GM10266 (cell line): Measurements from ENCODE around the gene ITGA11.

ENCODE experiments used
- DNase-seq: peaks from one replicate; pipeline ENCODE4 v3.0.0; 2012; ENCODE audit errors: extremely low spot score
- TF ChIP-seq, protein P1 (sequence below): IDR thresholded peaks from 2 replicates; pipeline ENCODE4 v1.5.1; 2012; ENCODE audit warnings: mild to moderate bottlenecking, low read depth; ENCODE audit not compliant: control insufficient read depth, insufficient read depth; ENCODE audit errors: missing control alignments

Gene ITGA11

DNA sequence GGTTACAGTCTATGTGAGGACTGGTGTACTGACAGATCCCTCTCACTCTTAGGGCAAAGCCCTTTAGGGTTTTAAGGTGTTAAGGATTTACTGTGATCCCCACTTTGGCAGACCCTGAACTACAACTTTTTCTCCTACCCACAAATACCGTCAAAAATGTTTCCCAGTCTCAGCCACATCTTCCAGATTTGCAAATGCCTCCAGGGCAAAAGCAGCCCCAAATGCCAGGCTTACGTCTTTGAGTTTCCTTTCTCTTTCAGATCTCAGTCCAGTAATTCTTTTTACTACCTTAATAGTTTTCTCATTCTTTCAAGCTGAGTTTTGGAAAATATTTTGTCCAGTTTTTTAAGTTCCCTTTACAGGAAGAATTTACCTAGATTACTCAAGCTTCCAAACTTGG lies 13.4 kb upstream of the ITGA11 start:
- no peak for DNase-seq
- TF ChIP-seq, protein P1, sequence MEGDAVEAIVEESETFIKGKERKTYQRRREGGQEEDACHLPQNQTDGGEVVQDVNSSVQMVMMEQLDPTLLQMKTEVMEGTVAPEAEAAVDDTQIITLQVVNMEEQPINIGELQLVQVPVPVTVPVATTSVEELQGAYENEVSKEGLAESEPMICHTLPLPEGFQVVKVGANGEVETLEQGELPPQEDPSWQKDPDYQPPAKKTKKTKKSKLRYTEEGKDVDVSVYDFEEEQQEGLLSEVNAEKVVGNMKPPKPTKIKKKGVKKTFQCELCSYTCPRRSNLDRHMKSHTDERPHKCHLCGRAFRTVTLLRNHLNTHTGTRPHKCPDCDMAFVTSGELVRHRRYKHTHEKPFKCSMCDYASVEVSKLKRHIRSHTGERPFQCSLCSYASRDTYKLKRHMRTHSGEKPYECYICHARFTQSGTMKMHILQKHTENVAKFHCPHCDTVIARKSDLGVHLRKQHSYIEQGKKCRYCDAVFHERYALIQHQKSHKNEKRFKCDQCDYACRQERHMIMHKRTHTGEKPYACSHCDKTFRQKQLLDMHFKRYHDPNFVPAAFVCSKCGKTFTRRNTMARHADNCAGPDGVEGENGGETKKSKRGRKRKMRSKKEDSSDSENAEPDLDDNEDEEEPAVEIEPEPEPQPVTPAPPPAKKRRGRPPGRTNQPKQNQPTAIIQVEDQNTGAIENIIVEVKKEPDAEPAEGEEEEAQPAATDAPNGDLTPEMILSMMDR: no peak

DNA sequence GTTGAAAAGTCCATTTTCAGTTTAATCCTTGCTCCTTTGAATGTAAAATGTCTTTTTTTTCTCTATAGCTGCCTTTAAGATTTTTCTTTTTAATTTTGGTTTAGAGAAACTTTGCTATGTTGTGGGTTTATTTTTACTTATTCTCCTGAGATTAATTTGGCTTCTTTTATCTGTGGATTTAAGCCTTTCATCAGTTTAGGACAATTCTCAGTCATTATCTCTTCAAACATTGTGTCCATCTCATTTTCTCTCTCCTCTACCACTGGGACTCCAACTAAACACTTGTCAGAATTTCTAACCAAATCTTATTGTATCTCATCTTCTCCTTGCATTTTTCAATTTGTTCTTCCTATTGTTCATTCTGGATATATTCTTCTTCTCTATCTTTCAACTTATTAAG lies 12.4 kb upstream of the ITGA11 start:
- TF ChIP-seq, protein P1: no peak

DNA sequence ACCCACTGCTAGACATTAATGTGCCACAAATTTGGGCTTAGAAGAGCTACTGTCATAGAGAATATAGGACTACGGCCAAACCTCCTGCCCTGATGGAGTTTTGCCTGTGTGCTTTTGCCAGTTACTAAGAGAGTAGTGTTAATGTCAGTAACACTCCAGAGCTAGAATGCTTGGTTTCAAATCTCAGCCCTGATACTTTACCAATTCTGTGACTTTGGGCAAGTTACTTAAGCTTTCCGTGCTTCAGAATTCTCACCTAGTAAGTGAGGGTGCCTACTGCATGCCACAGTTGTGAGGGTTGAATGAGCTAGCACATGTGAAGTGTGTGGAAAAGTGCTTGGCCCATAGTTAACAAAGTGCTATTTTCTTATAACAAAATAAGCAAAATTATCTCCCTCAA lies 10.9 kb upstream of the ITGA11 start:
- TF ChIP-seq, protein P1: no peak
- DNase-seq: no peak

More for the DNA sequence above, 12.4 kb upstream of the ITGA11 start:
- DNase-seq: no peak

DNA sequence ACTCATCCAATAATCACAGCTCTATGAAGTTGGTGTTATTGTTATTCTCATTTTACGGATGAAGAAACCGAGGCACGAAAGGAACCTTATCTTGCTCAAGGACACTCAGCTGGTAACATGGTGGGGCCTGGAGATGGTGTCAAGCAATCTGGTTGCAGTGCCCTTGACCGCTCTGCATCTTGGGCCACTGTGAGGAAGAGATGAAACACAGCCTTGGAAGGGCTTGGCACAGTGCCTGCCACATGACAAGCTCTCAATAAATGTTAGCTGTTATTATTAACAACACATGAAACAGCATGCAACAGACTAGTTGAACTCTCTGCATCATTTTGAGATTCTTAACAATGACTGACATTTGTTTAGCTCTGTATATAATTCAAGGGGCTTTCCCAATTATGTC lies 10.1 kb upstream of the ITGA11 start:
- TF ChIP-seq, protein P1: no peak
- no peak for DNase-seq

DNA sequence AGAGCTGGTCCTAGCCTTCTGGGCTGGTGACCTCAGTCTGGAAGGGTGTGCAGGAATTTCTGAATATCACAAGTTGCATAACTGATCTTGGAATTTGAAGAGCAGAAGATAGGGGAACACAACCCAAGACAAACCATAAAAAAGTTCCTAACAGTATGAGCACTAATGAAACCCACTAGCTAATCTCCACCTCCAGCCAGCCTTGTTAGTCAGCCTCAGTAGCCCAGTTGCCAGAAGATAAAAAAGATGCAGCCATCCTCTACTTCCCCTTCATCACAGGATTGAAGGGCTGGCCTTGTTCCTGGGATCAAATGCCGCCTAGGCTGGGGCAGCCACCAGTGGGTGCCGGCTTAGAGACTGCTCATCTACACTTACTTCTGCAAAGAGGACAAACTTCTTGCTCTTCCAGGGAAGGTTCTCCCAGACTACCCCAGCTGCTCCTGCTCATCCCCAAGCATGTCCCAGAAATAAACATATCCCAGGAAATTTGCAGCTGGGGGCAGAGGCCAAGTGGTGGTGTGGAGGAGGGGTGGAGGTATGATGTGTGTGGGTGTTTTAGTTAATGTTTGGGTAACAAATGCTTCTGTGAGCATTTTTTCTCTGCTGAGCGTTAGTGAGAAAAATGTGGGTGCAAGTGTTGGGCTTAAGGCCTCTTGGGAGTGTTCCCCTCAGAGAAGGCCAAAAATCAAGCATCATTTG lies 9.2 kb upstream of the ITGA11 start:
- DNase-seq: no peak

DNA sequence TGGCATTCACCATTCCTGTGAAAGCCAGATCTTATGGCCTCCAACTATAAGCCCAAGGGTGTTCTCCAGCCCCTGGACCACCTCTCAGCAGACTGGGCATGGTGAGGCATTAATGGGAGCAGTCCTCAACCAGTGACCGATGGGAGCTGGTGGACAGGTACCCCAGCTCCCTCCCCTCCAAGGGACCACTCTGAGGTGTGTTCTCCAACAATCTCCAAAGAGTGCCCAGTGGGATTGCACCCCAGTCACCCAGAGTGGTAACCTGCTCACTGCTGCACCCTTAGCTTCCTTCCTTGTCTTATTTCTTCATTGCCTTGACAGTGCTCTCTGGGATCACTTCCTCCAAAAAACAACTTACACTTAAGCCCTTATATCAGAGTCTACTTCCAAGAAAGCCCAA lies 8.2 kb upstream of the ITGA11 start:
- TF ChIP-seq, protein P1: no peak
- DNase-seq: no peak

More for the DNA sequence above, 9.2 kb upstream of the ITGA11 start:
- TF ChIP-seq, protein P1: no peak

DNA sequence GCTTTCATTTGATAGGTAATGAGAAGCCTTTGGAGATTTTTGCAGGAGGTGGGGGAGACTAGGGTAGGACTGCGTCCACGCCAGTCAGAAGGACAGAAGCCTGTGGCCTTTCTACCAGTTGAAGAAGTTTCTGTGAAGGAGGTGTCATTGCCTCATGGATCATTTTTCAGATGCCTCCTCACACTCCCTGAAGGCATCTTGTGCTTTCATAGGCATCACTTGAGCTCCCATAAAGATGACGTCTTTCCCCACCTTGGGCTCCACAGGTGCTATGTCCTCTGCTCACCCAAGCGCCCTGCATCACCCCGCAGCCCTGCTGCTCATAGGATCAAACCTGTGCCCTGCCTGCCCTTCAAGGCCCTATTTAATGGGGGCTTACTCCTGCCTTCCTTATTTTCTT lies 7.5 kb upstream of the ITGA11 start:
- TF ChIP-seq, protein P1: no peak
- DNase-seq: no peak
